ENCODE measurements around the gene HPSE. TPM values are rescaled to one million over a fixed set of nuclear protein-coding genes. Genes with fewer than 3 reads are reported as not detected.

The HPSE gene
- total and polyA plus RNA-seq, 2 of the 13 experiments (the other 11 are each of a cell fraction or from before 2014, with no cell fraction given): not detected

DNA sequence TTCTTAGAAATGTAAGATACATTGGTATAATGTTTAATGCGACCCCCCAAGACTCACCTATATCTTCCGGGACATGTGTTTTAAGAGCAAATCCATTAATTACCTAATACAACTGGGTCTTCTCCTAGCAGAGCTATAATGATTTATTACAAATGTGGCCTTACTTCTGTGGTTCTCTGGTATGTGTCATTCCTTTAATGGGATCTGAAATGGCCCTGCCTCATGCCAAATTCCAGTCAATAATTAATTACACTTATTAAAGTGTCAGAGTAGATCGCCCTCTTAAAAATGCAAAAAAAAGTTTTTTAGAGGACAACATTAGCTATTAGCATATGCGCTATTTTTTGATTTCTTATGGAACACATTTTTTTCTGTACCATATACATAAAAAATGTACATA, 17.0 kb downstream of the HPSE start:
- H2AFZ ChIP-seq (ENCODE audit: low read length): no peak overlapping the region
- no peaks in the 10 kb centered on the region for H3K36me3 ChIP-seq (replicated peaks in 1 of 2; ENCODE audit: control insufficient read depth in 1 of 2, insufficient read depth in 2 of 2, low read length in 2 of 2)
- no peak overlapping the region for H3K4me3 ChIP-seq (replicated peaks in 1 of 3; ENCODE audit: insufficient read depth in 1 of 3, low read depth in 2 of 3, low read length in 3 of 3)
- no peaks in the 10 kb centered on the region for H4K20me1 ChIP-seq (ENCODE audit: insufficient read depth, low read length)
- DNase-seq (ENCODE audit: low spot score): no peak
- in situ Hi-C loops (cut with HindIII; ENCODE audit: extremely low pct_ligation_motif_present, low pct_unique_long_range_greater_than_20kb): no loop called here
- TF ChIP-seq HDAC6 (IDR thresholded peaks at IDR 0.05; ENCODE audit: low read depth, low read length) (no peak), BHLHE40 (IDR thresholded peaks at IDR 0.05; ENCODE audit: low read length) (no peak)
- ChIA-PET POLR2A (no interaction called here), CTCF (ENCODE audit: low intra/inter-chr PET ratio, low total read pairs) (no interaction called here)
- peaks cover 7% of the 10 kb centered on the region for H3K4me1 ChIP-seq (ENCODE audit: insufficient read depth, low read length)
- no peak for ATAC-seq
- H3K27ac ChIP-seq (ENCODE audit: extremely low read length, insufficient read depth, low read length): no peak overlapping the region
- no peak overlapping the region for H3K4me2 ChIP-seq (ENCODE audit: low read depth, low read length)
- no peaks in the 10 kb centered on the region for H3K9me3 ChIP-seq (ENCODE audit: low read length)
- no TSS peak for BruUV-seq (replicated peaks)
- FAIRE-seq: no peak
- WGBS (ENCODE audit: low lambda C conversion rate): 48% methylated on average over 4 of the region's 4 CpGs
- intact Hi-C loops (cut with micrococcal nuclease; ENCODE audit: unreplicated experiment): no loop called here
- no peak overlapping the region for H3K9ac ChIP-seq (ENCODE audit: insufficient read depth, low read depth, low read length)
- no peaks in the 10 kb centered on the region for H3K27me3 ChIP-seq (ENCODE audit: control insufficient read depth in 1 of 2, insufficient read depth in 2 of 2, low read length in 2 of 2)
- H3K79me2 ChIP-seq (ENCODE audit: insufficient read depth, low read length): no peaks in the 10 kb centered on the region

DNA sequence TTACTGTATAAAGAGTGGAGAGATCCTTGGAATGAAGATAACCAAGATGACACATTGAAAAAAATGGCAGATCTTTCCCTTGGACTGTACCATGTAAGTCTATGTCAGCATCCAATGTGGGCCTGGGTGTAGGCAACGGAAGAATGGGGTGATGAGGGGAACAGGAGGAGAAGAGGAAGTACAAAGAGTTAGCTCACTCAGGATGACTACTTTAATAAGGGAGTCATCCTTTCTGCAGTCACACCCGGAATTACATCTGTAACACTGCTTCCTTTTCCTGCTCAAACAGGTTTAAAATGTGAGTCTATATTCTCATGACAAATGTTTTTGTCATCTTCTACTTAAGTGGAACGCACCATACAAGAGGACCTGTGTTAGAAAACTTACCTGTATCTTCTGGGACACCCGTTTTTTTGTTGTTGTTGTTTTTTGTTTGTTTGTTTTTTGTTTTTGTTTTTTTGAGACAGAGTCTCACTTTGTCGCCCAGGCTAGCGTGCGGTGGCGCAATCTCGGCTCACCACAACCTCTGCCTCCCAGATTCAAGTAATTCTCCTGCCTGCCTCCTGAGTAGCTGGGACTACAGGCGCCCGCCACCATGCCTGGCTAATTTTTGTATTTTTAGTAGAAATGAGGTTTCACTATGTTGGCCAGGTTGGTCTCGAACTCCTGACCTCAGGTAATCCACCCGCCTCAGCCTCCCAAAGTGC, 18.0 kb downstream of the HPSE start:
- BruUV-seq (replicated peaks): no TSS peak
- 69% methylated on average over 12 of the region's 13 CpGs for WGBS (ENCODE audit: low lambda C conversion rate)
- H3K4me2 ChIP-seq (ENCODE audit: low read depth, low read length): no peak overlapping the region
- H4K20me1 ChIP-seq (ENCODE audit: insufficient read depth, low read length): no peaks in the 10 kb centered on the region
- no peak overlapping the region for H3K4me3 ChIP-seq (replicated peaks in 1 of 3; ENCODE audit: insufficient read depth in 1 of 3, low read depth in 2 of 3, low read length in 3 of 3)
- no peak for DNase-seq (ENCODE audit: low spot score)
- H3K9me3 ChIP-seq (ENCODE audit: low read length): no peaks in the 10 kb centered on the region
- in situ Hi-C loops (cut with HindIII; ENCODE audit: extremely low pct_ligation_motif_present, low pct_unique_long_range_greater_than_20kb): no loop called here
- H3K9ac ChIP-seq (ENCODE audit: insufficient read depth, low read depth, low read length): no peak overlapping the region
- H3K36me3 ChIP-seq (replicated peaks in 1 of 2; ENCODE audit: control insufficient read depth in 1 of 2, insufficient read depth in 2 of 2, low read length in 2 of 2): no peaks in the 10 kb centered on the region
- no peaks in the 10 kb centered on the region for H3K4me1 ChIP-seq (ENCODE audit: insufficient read depth, low read length)
- FAIRE-seq: no peak
- ChIA-PET CTCF (ENCODE audit: low intra/inter-chr PET ratio, low total read pairs) (no interaction called here), POLR2A (no interaction called here)
- H2AFZ ChIP-seq (ENCODE audit: low read length): no peak overlapping the region
- no peak for ATAC-seq
- no peaks in the 10 kb centered on the region for H3K79me2 ChIP-seq (ENCODE audit: insufficient read depth, low read length)
- no peak overlapping the region for H3K27ac ChIP-seq (ENCODE audit: extremely low read length, insufficient read depth, low read length)
- H3K27me3 ChIP-seq (ENCODE audit: control insufficient read depth in 1 of 2, insufficient read depth in 2 of 2, low read length in 2 of 2): no peaks in the 10 kb centered on the region
- intact Hi-C loops (cut with micrococcal nuclease; ENCODE audit: unreplicated experiment): no loop called here
- TF ChIP-seq TAF15 (IDR thresholded peaks at IDR 0.05; ENCODE audit: low read depth, low read length, poor library complexity, severe bottlenecking) (no peak), HIVEP1 (CRISPR knock-in tag; IDR thresholded peaks at IDR 0.05) (no peak), PCBP2 (optimal IDR thresholded peaks at IDR 0.05; ENCODE audit: low read depth, low read length, poor library complexity, severe bottlenecking) (no peak), ZSCAN12 (CRISPR knock-in tag; IDR thresholded peaks at IDR 0.05) (no peak), BATF2 (CRISPR knock-in tag; IDR thresholded peaks at IDR 0.05) (no peak), SIX1 (CRISPR knock-in tag; IDR thresholded peaks at IDR 0.05; ENCODE audit: borderline replicate concordance) (no peak), ZKSCAN5 (CRISPR knock-in tag; IDR thresholded peaks at IDR 0.05) (no peak), RXRA (CRISPR knock-in tag; IDR thresholded peaks at IDR 0.05) (no peak), ZNF333 (CRISPR knock-in tag; IDR thresholded peaks at IDR 0.05; ENCODE audit: borderline replicate concordance) (no peak), RFXANK (CRISPR knock-in tag; IDR thresholded peaks at IDR 0.05) (no peak), RAD51 (IDR thresholded peaks at IDR 0.05; ENCODE audit: borderline replicate concordance) (no peak)
- TF ChIP-seq, protein P1, sequence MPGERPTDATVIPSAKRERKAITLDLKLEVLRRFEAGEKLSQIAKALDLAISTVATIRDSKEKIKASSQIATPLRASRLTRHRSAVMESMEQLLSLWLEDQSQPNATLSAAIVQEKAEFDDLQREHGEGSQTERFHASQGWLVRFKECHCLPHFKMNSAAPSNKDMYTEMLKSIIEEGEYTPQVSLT (CRISPR knock-in tag; IDR thresholded peaks at IDR 0.05; ENCODE audit: borderline replicate concordance, low read depth): no peak
- TF ChIP-seq, protein P2, sequence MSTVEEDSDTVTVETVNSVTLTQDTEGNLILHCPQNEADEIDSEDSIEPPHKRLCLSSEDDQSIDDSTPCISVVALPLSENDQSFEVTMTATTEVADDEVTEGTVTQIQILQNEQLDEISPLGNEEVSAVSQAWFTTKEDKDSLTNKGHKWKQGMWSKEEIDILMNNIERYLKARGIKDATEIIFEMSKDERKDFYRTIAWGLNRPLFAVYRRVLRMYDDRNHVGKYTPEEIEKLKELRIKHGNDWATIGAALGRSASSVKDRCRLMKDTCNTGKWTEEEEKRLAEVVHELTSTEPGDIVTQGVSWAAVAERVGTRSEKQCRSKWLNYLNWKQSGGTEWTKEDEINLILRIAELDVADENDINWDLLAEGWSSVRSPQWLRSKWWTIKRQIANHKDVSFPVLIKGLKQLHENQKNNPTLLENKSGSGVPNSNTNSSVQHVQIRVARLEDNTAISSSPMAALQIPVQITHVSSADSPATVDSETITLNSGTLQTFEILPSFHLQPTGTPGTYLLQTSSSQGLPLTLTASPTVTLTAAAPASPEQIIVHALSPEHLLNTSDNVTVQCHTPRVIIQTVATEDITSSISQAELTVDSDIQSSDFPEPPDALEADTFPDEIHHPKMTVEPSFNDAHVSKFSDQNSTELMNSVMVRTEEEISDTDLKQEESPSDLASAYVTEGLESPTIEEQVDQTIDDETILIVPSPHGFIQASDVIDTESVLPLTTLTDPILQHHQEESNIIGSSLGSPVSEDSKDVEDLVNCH (CRISPR knock-in tag; IDR thresholded peaks at IDR 0.05): no peak

Data from HepG2 (cell line).